HG02870 (cell line): ENCODE measurements around the gene RPRD1A.
A peak's percentile ranks its signal among the peaks of the same experiment; 100 is the strongest.
"Not testable (repeated sequence)": the region's sequence is repeated elsewhere in the genome, so short reads cannot be mapped to it uniquely, and the experiment has no call there.

Experiments
- ATAC-seq: cut with Tn5 transposase; IDR thresholded peaks from one replicate; pipeline ENCODE4 v1.9.1; 2021; ENCODE audit warnings: mild to moderate bottlenecking, moderate library complexity; ENCODE audit not compliant: unreplicated experiment

Gene RPRD1A

GRCh38 chr18:35972197-35973000 is 95.0 kb downstream of the RPRD1A start, which contains the start of gene RMP24:
TSS of gene RMP24 (plus strand) at chr18:35972679.
- ATAC-seq: peak; percentile 89

- ATAC-seq: peak; percentile 9
Measured at GRCh38 chr18:35971661-35972196, 95.6 kb downstream of the RPRD1A start.

- ATAC-seq: no peak
Measured at GRCh38 chr18:35969676-35970075, 97.7 kb downstream of the RPRD1A start.

GRCh38 chr18:35968278-35968880 is 99.0 kb downstream of the RPRD1A start:
- ATAC-seq: no peak

- ATAC-seq: not testable (repeated sequence)
Measured at GRCh38 chr18:35967866-35968265, 99.5 kb downstream of the RPRD1A start.

- ATAC-seq: no peak
Measured at GRCh38 chr18:35964319-35964718, 103.0 kb downstream of the RPRD1A start.

- ATAC-seq: no peak
Measured at GRCh38 chr18:35962320-35962719, 105.0 kb downstream of the RPRD1A start.

- no peak for ATAC-seq
Measured at GRCh38 chr18:35956226-35956625, 111.1 kb downstream of the RPRD1A start.

- ATAC-seq: peak; percentile 85
Measured at GRCh38 chr18:35953688-35954087, 113.7 kb downstream of the RPRD1A start.

- ATAC-seq: no peak
Measured at GRCh38 chr18:35950628-35950982, 116.8 kb downstream of the RPRD1A start.

GRCh38 chr18:35949903-35950627 is 117.3 kb downstream of the RPRD1A start:
- no peak for ATAC-seq

- no peak for ATAC-seq
Measured at GRCh38 chr18:35949090-35949489, 118.3 kb downstream of the RPRD1A start.

GRCh38 chr18:35948080-35948479 is 119.3 kb downstream of the RPRD1A start:
- ATAC-seq: no peak

- ATAC-seq: no peak
Measured at GRCh38 chr18:35942661-35943060, 124.7 kb downstream of the RPRD1A start.

GRCh38 chr18:35942133-35942532 is 125.2 kb downstream of the RPRD1A start:
- no peak for ATAC-seq

GRCh38 chr18:35941299-35941698 is 126.1 kb downstream of the RPRD1A start:
- ATAC-seq: no peak
